ENCODE results near the gene CDH23. TPM values are rescaled to one million over a fixed set of nuclear protein-coding genes. Genes with fewer than 3 reads are reported as not detected.

Gene CDH23
- total and polyA plus RNA-seq, 9 of the 15 experiments (the other 6 are each of a cell fraction or from before 2014, with no cell fraction given): 0.18 to 1.2 (median 0.47) TPM

GRCh38 chr10:71486484-71487114 lies 89.9 kb downstream of the CDH23 start (continued):
- peak; percentile 79 for TF ChIP-seq REST (IDR thresholded peaks at IDR 0.05; ENCODE audit: borderline replicate concordance)
- no peak for TF ChIP-seq REST (CRISPR knock-in tag; IDR thresholded peaks at IDR 0.05; ENCODE audit: low read depth)
- TF ChIP-seq MBD1 (CRISPR knock-in tag; IDR thresholded peaks at IDR 0.05): no peak
- TF ChIP-seq STAG1 (CRISPR knock-in tag; IDR thresholded peaks at IDR 0.05; ENCODE audit: borderline replicate concordance): peak; percentile 62; the same call in 1 of the 2 replicates
- TF ChIP-seq RAD21 (CRISPR knock-in tag; conservative IDR thresholded peaks at IDR 0.05 in 1 of 2, IDR thresholded peaks at IDR 0.05 in 1 of 2): peak; percentile 51 to 87
- TF ChIP-seq SMC3 (conservative IDR thresholded peaks at IDR 0.05; ENCODE audit: insufficient read depth, low read depth, low read length): peak; percentile 71
- no peak for TF ChIP-seq ZEB2 (IDR thresholded peaks at IDR 0.05)
- 0 out of 4 replicates have a peak, but pooled peaks of 1 of the 2 experiments have one; percentile 27 for TF ChIP-seq RCOR1 (IDR thresholded peaks at IDR 0.05; ENCODE audit: borderline replicate concordance in 1 of 2, low read depth in 2 of 2, low read length in 2 of 2)
- no peak for TF ChIP-seq HMGXB4 (CRISPR knock-in tag; IDR thresholded peaks at IDR 0.05)
- no peak for TF ChIP-seq ILK (tag; IDR thresholded peaks at IDR 0.05; ENCODE audit: borderline replicate concordance, low read depth)
- TF ChIP-seq ERF (CRISPR knock-in tag; IDR thresholded peaks at IDR 0.05): no peak
- no peak for TF ChIP-seq ZNF668 (CRISPR knock-in tag; IDR thresholded peaks at IDR 0.05)
- TF ChIP-seq, protein P1, sequence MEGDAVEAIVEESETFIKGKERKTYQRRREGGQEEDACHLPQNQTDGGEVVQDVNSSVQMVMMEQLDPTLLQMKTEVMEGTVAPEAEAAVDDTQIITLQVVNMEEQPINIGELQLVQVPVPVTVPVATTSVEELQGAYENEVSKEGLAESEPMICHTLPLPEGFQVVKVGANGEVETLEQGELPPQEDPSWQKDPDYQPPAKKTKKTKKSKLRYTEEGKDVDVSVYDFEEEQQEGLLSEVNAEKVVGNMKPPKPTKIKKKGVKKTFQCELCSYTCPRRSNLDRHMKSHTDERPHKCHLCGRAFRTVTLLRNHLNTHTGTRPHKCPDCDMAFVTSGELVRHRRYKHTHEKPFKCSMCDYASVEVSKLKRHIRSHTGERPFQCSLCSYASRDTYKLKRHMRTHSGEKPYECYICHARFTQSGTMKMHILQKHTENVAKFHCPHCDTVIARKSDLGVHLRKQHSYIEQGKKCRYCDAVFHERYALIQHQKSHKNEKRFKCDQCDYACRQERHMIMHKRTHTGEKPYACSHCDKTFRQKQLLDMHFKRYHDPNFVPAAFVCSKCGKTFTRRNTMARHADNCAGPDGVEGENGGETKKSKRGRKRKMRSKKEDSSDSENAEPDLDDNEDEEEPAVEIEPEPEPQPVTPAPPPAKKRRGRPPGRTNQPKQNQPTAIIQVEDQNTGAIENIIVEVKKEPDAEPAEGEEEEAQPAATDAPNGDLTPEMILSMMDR (IDR thresholded peaks at IDR 0.05 in 2 of 3, conservative IDR thresholded peaks at IDR 0.05 in 1 of 3; ENCODE audit: insufficient read depth in 2 of 3, low read depth in 1 of 3, low read length in 3 of 3): peak; percentile 85 to 93 (median 91)
